Vagina (tissue), 2 donors: ENCODE results near the gene TGIF2. TPM values are rescaled to one million over a fixed set of nuclear protein-coding genes. Genes with fewer than 3 reads are reported as not detected.

ENCODE experiments used
- DNase-seq, 2 donors: peaks; one replicate each; pipeline ENCODE4 v3.0.0-alpha.2; 2017; ENCODE audit errors: extremely low spot score in 2 of 2
- H3K27ac ChIP-seq: fragments of 200-600 bp; sonication (generic); one replicate; pipeline ENCODE4 v1.5.1; 2019
- H3K27me3 ChIP-seq: fragments of 200-600 bp; sonication (generic); one replicate; pipeline ENCODE4 v1.5.1; 2019
- H3K36me3 ChIP-seq, 2 donors: fragments of 200-600 bp; sonication (generic); one replicate each; pipeline ENCODE4 v1.5.1; 2017 to 2019
- H3K4me1 ChIP-seq: fragments of 200-600 bp; sonication (generic); one replicate; pipeline ENCODE4 v1.5.1; 2019
- H3K4me3 ChIP-seq, 2 donors: fragments of 200-600 bp; sonication (generic); 1 replicate in 1 of 2; 2 replicates in 1 of 2; pipeline ENCODE4 v1.5.1; 2016 to 2019
- H3K9me3 ChIP-seq: fragments of 200-600 bp; sonication (generic); one replicate; pipeline ENCODE4 v1.5.1; 2019
- POLR2A ChIP-seq, 2 donors: fragments of 450-650 bp; IDR thresholded peaks; one replicate each; pipeline ENCODE4 v1.6.1; 2017; ENCODE audit warnings: antibody characterized with exemption in 2 of 2, mild to moderate bottlenecking in 2 of 2, moderate library complexity in 2 of 2
- POLR2AphosphoS5 ChIP-seq, 2 donors: sonication (generic); formaldehyde crosslinking; IDR thresholded peaks; one replicate each; pipeline ENCODE4 v1.9.0; 2017; ENCODE audit warnings: antibody characterized with exemption in 2 of 2, mild to moderate bottlenecking in 2 of 2, low read depth in 1 of 2; ENCODE audit not compliant: insufficient read depth in 1 of 2
- intact Hi-C: fragments of 100-400 bp; cut with DNase I; formaldehyde crosslinking; loops from one replicate; pipeline ENCODE4 v1.15.1; 2023
- total RNA-seq: library from RNA; depleted of rRNA; stranded (reverse); fragments of >200 nt; gene quantifications from one replicate; pipeline ENCODE4 v1.2.3, GENCODE V29; 2016
- TF ChIP-seq, protein P1 (sequence below), 3 experiments: fragments of 450-650 bp in 2 of 3; fragments of 200-600 bp in 1 of 3; sonication (generic) in 1 of 3; IDR thresholded peaks; one replicate each; pipeline ENCODE4 v1.5.1; 2017 to 2019; ENCODE audit warnings: antibody characterized with exemption in 3 of 3, mild to moderate bottlenecking in 2 of 3, moderate library complexity in 2 of 3

TGIF2 gene
- total RNA-seq, 1 donor from 2014 or later = 9.3 TPM

DNA sequence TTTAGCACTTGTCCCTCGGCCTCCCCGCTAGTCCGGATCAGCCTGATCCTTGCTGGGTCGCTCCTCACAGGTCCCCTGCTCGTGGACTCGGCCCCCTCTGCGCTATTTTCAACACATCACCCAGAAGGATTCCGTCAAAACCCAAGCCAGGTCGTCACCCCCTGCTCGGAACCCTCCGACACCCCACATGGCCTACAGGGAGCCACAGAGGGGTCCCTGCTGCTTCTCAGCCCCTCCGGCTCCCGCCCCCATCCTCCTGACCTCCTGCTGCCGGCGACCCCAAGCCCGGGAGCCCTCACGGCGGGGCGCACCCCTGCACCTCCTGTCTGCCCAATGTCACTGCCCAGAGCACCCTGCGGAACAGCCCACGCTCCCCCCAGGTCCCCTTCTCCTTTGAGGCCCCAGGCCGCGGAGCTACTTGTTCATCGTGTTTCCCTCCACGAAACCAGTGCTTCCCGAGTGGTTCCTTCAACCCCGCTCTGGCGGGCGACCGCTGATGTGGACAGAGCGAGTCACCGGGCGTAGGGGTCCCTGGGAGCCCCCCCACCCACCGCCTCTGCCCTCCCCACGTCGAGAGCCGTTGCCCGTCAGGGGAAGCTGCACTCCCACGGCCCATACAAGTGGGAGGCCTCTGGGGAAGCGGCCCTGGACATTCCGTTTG lies 32.7 kb upstream of the TGIF2 start:
- H3K4me3 ChIP-seq = peak overlapping the region; percentile 62 to 77
- TF ChIP-seq, protein P1, sequence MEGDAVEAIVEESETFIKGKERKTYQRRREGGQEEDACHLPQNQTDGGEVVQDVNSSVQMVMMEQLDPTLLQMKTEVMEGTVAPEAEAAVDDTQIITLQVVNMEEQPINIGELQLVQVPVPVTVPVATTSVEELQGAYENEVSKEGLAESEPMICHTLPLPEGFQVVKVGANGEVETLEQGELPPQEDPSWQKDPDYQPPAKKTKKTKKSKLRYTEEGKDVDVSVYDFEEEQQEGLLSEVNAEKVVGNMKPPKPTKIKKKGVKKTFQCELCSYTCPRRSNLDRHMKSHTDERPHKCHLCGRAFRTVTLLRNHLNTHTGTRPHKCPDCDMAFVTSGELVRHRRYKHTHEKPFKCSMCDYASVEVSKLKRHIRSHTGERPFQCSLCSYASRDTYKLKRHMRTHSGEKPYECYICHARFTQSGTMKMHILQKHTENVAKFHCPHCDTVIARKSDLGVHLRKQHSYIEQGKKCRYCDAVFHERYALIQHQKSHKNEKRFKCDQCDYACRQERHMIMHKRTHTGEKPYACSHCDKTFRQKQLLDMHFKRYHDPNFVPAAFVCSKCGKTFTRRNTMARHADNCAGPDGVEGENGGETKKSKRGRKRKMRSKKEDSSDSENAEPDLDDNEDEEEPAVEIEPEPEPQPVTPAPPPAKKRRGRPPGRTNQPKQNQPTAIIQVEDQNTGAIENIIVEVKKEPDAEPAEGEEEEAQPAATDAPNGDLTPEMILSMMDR (IDR thresholded peaks at IDR 0.05) = no peak
- TF ChIP-seq POLR2A (IDR thresholded peaks at IDR 0.05) = no peak
- no peak for TF ChIP-seq POLR2AphosphoS5 (IDR thresholded peaks at IDR 0.05; ENCODE audit: insufficient read depth in 1 of 2, low read depth in 1 of 2)
- peak overlapping the region; percentile 94 for H3K27ac ChIP-seq
- H3K9me3 ChIP-seq = no peaks in the 10 kb centered on the region
- intact Hi-C loops = loop anchor here (5.0 kb wide), 1 partner anchor 78 kb away; no protein-coding TSS in a partner anchor
- no peak for DNase-seq
- H3K27me3 ChIP-seq = no peaks in the 10 kb centered on the region
- H3K36me3 ChIP-seq = no peaks in the 10 kb centered on the region
- H3K4me1 ChIP-seq = peaks cover 34% of the 10 kb centered on the region

DNA sequence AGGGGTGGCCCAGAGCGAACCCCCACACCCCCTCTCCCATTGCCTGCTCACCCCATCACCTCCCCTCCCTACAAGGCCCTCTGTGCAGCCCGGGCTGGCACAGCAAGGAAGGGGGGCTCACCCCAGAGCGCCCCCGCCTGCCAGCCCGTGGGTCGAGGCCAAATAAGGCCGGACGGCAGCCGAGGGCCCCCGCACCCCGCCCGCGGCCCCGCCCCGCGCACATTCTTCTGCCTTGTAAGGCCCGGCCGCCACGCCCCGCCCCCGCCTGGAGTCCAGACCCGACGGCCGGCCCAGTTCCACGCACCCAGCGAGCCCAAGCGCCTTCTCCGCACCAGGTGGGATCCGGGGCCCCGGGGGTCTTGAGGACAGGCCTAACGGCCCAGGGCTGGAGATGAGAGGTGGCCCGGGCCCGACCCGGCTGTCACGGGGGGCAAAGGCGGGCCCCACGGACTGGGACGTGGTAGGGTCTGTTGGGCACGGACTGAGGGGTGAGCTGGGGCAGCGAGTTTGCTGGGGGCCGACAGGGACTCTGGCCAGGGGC lies 32.1 kb upstream of the TGIF2 start, which contains the start of gene MYL9:
MYL9 (plus strand) TSS at position 293 of the 541 bp plus-strand sequence. CDS start 3,366 bp downstream, outside the sequence.
- H3K36me3 ChIP-seq = no peaks in the 10 kb centered on the region
- DNase-seq = no peak
- peaks cover 34% of the 10 kb centered on the region for H3K4me1 ChIP-seq
- no peaks in the 10 kb centered on the region for H3K9me3 ChIP-seq
- intact Hi-C loops = loop anchor here (5.0 kb wide), 1 partner anchor 79 kb away; no protein-coding TSS in a partner anchor
- no peaks in the 10 kb centered on the region for H3K27me3 ChIP-seq
- peak within 1 kb of the TSS; percentile 94 for H3K27ac ChIP-seq
- peak within 1 kb of the TSS; percentile 62 to 77 for H3K4me3 ChIP-seq
- peak in 1 of 2 donors; percentile 88 for TF ChIP-seq POLR2AphosphoS5 (IDR thresholded peaks at IDR 0.05; ENCODE audit: insufficient read depth in 1 of 2, low read depth in 1 of 2)
- TF ChIP-seq, protein P1 (IDR thresholded peaks at IDR 0.05) = no peak
- TF ChIP-seq POLR2A (IDR thresholded peaks at IDR 0.05) = peak in 1 of 2 donors; percentile 50

DNA sequence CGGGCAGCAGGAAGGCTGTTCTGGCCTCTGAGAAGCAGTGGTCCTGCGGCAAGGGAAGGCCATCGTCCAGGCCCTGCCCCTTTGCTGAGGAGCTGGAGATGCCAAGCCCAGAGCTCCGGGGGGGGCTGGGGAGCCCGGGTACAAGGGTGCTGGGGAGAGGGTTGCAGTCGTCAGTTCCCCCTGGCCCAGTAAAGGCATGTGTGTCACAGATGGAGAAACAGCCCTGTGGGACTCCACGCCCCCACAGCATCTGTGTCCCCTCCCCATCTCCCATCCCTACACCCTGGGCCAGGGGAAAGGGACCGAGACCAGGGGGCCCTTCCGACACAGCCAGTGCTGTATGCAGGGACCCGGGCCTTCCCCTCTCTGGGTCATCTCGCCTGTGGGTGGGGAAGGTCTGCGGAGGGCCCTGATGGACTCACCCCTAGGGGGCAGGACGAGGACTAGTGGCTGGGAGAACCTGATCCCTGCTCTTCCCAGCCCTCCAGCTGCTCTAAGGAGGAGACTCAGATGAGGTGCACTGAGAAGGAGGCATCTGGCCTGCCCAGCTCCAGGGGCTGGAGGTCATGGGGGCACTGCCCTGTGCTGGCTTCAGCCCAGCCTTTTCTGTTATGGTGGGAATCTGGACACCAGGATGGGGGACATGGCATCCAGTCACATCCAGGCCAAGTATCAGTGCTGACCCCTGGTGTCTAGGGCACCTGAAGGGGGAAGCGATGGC lies 31.5 kb upstream of the TGIF2 start:
- H3K4me1 ChIP-seq = peaks cover 34% of the 10 kb centered on the region
- intact Hi-C loops = loop anchor here (5.0 kb wide), 1 partner anchor 80 kb away; no protein-coding TSS in a partner anchor
- H3K27ac ChIP-seq = peak overlapping the region; percentile 94
- TF ChIP-seq, protein P1 (IDR thresholded peaks at IDR 0.05) = peak; percentile 6 to 51 (median 32)
- no peak for TF ChIP-seq POLR2A (IDR thresholded peaks at IDR 0.05)
- H3K4me3 ChIP-seq = peak overlapping the region; percentile 62 to 77
- no peaks in the 10 kb centered on the region for H3K36me3 ChIP-seq
- no peak for DNase-seq
- H3K9me3 ChIP-seq = no peaks in the 10 kb centered on the region
- H3K27me3 ChIP-seq = no peaks in the 10 kb centered on the region

DNA sequence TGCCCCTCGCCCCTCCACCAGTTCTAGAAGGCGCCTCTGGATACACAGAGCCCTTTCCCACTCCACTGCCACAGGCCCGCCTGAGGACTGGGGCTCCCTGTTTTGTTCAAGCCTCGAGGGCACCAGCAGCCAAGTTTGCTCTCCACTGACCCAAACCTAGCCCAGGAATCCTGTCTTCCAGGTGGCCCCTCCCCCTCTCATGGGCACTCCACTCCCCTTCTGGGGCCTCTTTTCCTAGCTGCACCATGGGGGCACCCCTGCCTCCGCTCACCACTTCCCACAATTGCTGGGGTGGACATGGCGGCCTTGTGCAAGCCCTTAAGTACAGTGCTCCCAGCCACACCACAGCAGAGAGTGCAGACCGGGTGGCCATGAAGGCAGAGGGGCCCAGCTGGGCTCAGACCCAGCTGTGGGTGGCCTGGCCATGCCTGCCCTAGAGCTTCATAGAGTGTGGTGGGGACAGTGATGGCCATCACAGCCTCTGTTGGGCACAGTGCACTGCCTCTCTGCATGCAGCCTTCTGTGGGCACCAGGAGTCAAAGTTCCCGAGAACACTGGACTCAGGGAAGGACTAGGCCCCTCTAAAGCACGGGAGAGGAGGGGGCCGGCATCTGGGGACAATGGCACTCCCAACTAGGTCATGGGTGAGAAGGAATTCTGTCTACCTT lies 30.7 kb upstream of the TGIF2 start:
- DNase-seq = no peak
- H3K4me1 ChIP-seq = peaks cover 34% of the 10 kb centered on the region
- TF ChIP-seq POLR2A (IDR thresholded peaks at IDR 0.05) (no peak), POLR2AphosphoS5 (IDR thresholded peaks at IDR 0.05; ENCODE audit: insufficient read depth in 1 of 2, low read depth in 1 of 2) (no peak)
- TF ChIP-seq, protein P1 (IDR thresholded peaks at IDR 0.05) = no peak
- H3K4me3 ChIP-seq = peak overlapping the region; percentile 62 to 77
- intact Hi-C loops = loop anchor here (5.0 kb wide), 1 partner anchor 80 kb away; no protein-coding TSS in a partner anchor
- H3K9me3 ChIP-seq = no peaks in the 10 kb centered on the region
- no peaks in the 10 kb centered on the region for H3K27me3 ChIP-seq
- peaks cover 0 to 6% of the 10 kb centered on the region in 2 donors for H3K36me3 ChIP-seq
- peak overlapping the region; percentile 94 for H3K27ac ChIP-seq
